Transverse colon (tissue), 4 donors: ENCODE results near the gene ABHD12.

Source experiments
- CTCF ChIP-seq, 5 experiments: fragments of 200-600 bp in 3 of 5; fragments of 450-650 bp in 2 of 5; sonication (generic) in 3 of 5; IDR thresholded peaks; 1 replicate in 2 of 5; 2 replicates in 3 of 5; pipeline ENCODE4 v1.5.1; 2016 to 2017; ENCODE audit warnings: antibody characterized with exemption in 5 of 5, inconsistent platforms in 3 of 5, mild to moderate bottlenecking in 2 of 5, moderate library complexity in 1 of 5
- POLR2A ChIP-seq: fragments of 450-650 bp; IDR thresholded peaks from one replicate; pipeline ENCODE4 v1.6.1; 2016; ENCODE audit warnings: antibody characterized with exemption, mild to moderate bottlenecking, moderate library complexity
- POLR2AphosphoS5 ChIP-seq, 3 donors: sonication (generic); formaldehyde crosslinking; IDR thresholded peaks; one replicate each; pipeline ENCODE4 v1.6.1; 2016; ENCODE audit warnings: antibody characterized with exemption in 3 of 3

GRCh38 chr20:25276533-25277050 lies 114.0 kb downstream of the ABHD12 start:
- no peak for TF ChIP-seq CTCF (IDR thresholded peaks at IDR 0.05)
- TF ChIP-seq POLR2A: no peak
- TF ChIP-seq POLR2AphosphoS5 (IDR thresholded peaks at IDR 0.05): no peak
